Transverse colon (tissue), 4 donors: ENCODE measurements around the gene SPI1. TPM values are rescaled to one million over a fixed set of nuclear protein-coding genes. Genes with fewer than 3 reads are reported as not detected.
A peak's percentile ranks its signal among the peaks of the same experiment; 100 is the strongest.

Experiments used
- DNase-seq: peaks from one replicate; pipeline ENCODE4 v3.0.0-alpha.2; 2019
- H3K27ac ChIP-seq, 4 donors: fragments of 200-600 bp; sonication (generic); 2 replicates each; pipeline ENCODE4 v1.5.1; 2016 to 2018; ENCODE audit warnings: inconsistent platforms in 4 of 4
- H3K27me3 ChIP-seq: fragments of 200-600 bp; sonication (generic); 2 replicates; pipeline ENCODE4 v1.5.1; 2017; ENCODE audit warnings: inconsistent platforms
- H3K36me3 ChIP-seq, 4 donors: fragments of 200-600 bp; sonication (generic); 2 replicates each; pipeline ENCODE4 v1.5.1; 2017 to 2019; ENCODE audit warnings: inconsistent platforms in 4 of 4
- H3K4me1 ChIP-seq, 4 donors: fragments of 200-600 bp; sonication (generic); 2 replicates each; pipeline ENCODE4 v1.5.1; 2017 to 2020; ENCODE audit warnings: inconsistent platforms in 4 of 4
- H3K4me3 ChIP-seq, 4 donors: fragments of 200-600 bp; sonication (generic); 1 replicate in 1 of 4; 2 replicates in 3 of 4; pipeline versions ENCODE4 v1.5.1 to v1.6.1; 2017 to 2019; ENCODE audit warnings: inconsistent platforms in 4 of 4
- H3K9me3 ChIP-seq, 2 donors: fragments of 200-600 bp; sonication (generic); 2 replicates each; pipeline ENCODE4 v1.5.1; 2017 to 2019; ENCODE audit warnings: inconsistent platforms in 2 of 2
- CTCF ChIP-seq, 5 experiments: fragments of 200-600 bp in 3 of 5; fragments of 450-650 bp in 2 of 5; sonication (generic) in 3 of 5; IDR thresholded peaks; 1 replicate in 2 of 5; 2 replicates in 3 of 5; pipeline ENCODE4 v1.5.1; 2016 to 2017; ENCODE audit warnings: antibody characterized with exemption in 5 of 5, inconsistent platforms in 3 of 5, mild to moderate bottlenecking in 2 of 5, moderate library complexity in 1 of 5
- EP300 ChIP-seq: sonication (generic); formaldehyde crosslinking; IDR thresholded peaks from one replicate; pipeline ENCODE4 v1.6.1; 2017; ENCODE audit warnings: antibody characterized with exemption, low read depth
- POLR2A ChIP-seq: fragments of 450-650 bp; IDR thresholded peaks from one replicate; pipeline ENCODE4 v1.6.1; 2016; ENCODE audit warnings: antibody characterized with exemption, mild to moderate bottlenecking, moderate library complexity
- POLR2AphosphoS5 ChIP-seq, 3 donors: sonication (generic); formaldehyde crosslinking; IDR thresholded peaks; one replicate each; pipeline ENCODE4 v1.6.1; 2016; ENCODE audit warnings: antibody characterized with exemption in 3 of 3
- WGBS, 2 donors: methylation state at CpG; one replicate each; pipeline ENCODE4 v1.1.5; 2018; ENCODE audit warnings: low coverage in 1 of 2; 5-methylcytosine and 5-hydroxymethylcytosine counted together
- in situ Hi-C, 4 donors: fragments of 200-750 bp; cut with MboI; loops; one replicate each; pipeline versions ENCODE4 v1.15.0 to v1.15.1; 2017; ENCODE audit warnings: low sequenced_read_pairs in 3 of 4, low pct_ligation_motif_present in 1 of 4, low pct_unique_long_range_greater_than_20kb in 1 of 4
- intact Hi-C: fragments of 100-400 bp; cut with DNase I; formaldehyde crosslinking; loops from one replicate; pipeline ENCODE4 v1.15.1; 2023; ENCODE audit warnings: low total_unique reads
- total RNA-seq, 4 donors: library from RNA; depleted of rRNA; stranded (reverse); fragments of >200 nt; gene quantifications; one replicate each; pipeline ENCODE4 v1.1.0, GENCODE V29; 2016

Gene SPI1
- total RNA-seq, 4 donors from 2014 or later = 7.1 to 35.5 (median 17.2) TPM

GRCh38 chr11:47393163-47394049 is 15.1 kb upstream of the SPI1 start:
- WGBS, 2 donors = 40 to 71% methylated on average over 1 to 12 of the region's 20 CpGs
- TF ChIP-seq POLR2A = no peak
- no peak for TF ChIP-seq CTCF (IDR thresholded peaks at IDR 0.05)
- peak in 1 of 3 donors; percentile 30 for TF ChIP-seq POLR2AphosphoS5 (IDR thresholded peaks at IDR 0.05)
- no peak for TF ChIP-seq EP300
- H3K36me3 ChIP-seq = no peaks in the 10 kb centered on the region
- H3K4me3 ChIP-seq = no peak overlapping the region
- no peak for DNase-seq
- peaks cover 0 to 18% (median 11%) of the 10 kb centered on the region in 4 donors for H3K4me1 ChIP-seq
- H3K27ac ChIP-seq = peak overlapping the region; percentile 66 to 80 (median 78)
- in situ Hi-C loops (no loop called here), intact Hi-C loops (no loop called here)
- no peaks in the 10 kb centered on the region for H3K27me3 ChIP-seq
- H3K9me3 ChIP-seq = no peaks in the 10 kb centered on the region

GRCh38 chr11:47392546-47393162 is 14.3 kb upstream of the SPI1 start:
- no peaks in the 10 kb centered on the region for H3K27me3 ChIP-seq
- no peak overlapping the region for H3K4me3 ChIP-seq
- H3K4me1 ChIP-seq = peaks cover 0 to 18% (median 11%) of the 10 kb centered on the region in 4 donors
- H3K9me3 ChIP-seq = no peaks in the 10 kb centered on the region
- DNase-seq = no peak
- intact Hi-C loops (no loop called here), in situ Hi-C loops (no loop called here)
- H3K27ac ChIP-seq = peak overlapping the region; percentile 66 to 80 (median 78)
- WGBS, 2 donors = 88% methylated on average over 4 to 14 of the region's 14 CpGs
- TF ChIP-seq CTCF (IDR thresholded peaks at IDR 0.05) = no peak
- TF ChIP-seq EP300 = no peak
- TF ChIP-seq POLR2AphosphoS5 (IDR thresholded peaks at IDR 0.05) = no peak
- TF ChIP-seq POLR2A = no peak
- H3K36me3 ChIP-seq = no peaks in the 10 kb centered on the region

GRCh38 chr11:47391711-47392432 is 13.5 kb upstream of the SPI1 start:
- H3K4me1 ChIP-seq = peaks cover 0 to 18% (median 11%) of the 10 kb centered on the region in 4 donors
- H3K9me3 ChIP-seq = no peaks in the 10 kb centered on the region
- H3K27ac ChIP-seq = peak overlapping the region in 3 of 4 donors; percentile 53 to 78 (median 66)
- no peaks in the 10 kb centered on the region for H3K36me3 ChIP-seq
- in situ Hi-C loops (no loop called here), intact Hi-C loops (no loop called here)
- 80 to 94% methylated on average over 10 to 16 of the region's 16 CpGs for WGBS, 2 donors
- no peak overlapping the region for H3K4me3 ChIP-seq
- DNase-seq = no peak
- no peak for TF ChIP-seq CTCF (IDR thresholded peaks at IDR 0.05)
- no peak for TF ChIP-seq EP300
- no peak for TF ChIP-seq POLR2A
- no peak for TF ChIP-seq POLR2AphosphoS5 (IDR thresholded peaks at IDR 0.05)
- H3K27me3 ChIP-seq = no peaks in the 10 kb centered on the region

GRCh38 chr11:47391077-47391583 is 12.8 kb upstream of the SPI1 start:
- 81% methylated on average over 11 of the region's 11 CpGs; no CpG with 5 or more reads in 1 of the 2 donors for WGBS, 2 donors
- no peaks in the 10 kb centered on the region for H3K9me3 ChIP-seq
- no peak overlapping the region for H3K4me3 ChIP-seq
- no peaks in the 10 kb centered on the region for H3K36me3 ChIP-seq
- intact Hi-C loops (no loop called here), in situ Hi-C loops (no loop called here)
- TF ChIP-seq POLR2A (no peak), EP300 (no peak), POLR2AphosphoS5 (IDR thresholded peaks at IDR 0.05) (no peak), CTCF (IDR thresholded peaks at IDR 0.05) (no peak)
- peak overlapping the region; percentile 30 to 78 (median 60) for H3K27ac ChIP-seq
- no peaks in the 10 kb centered on the region for H3K27me3 ChIP-seq
- H3K4me1 ChIP-seq = peaks cover 0 to 18% (median 11%) of the 10 kb centered on the region in 4 donors
- DNase-seq = no peak
